HG02763 (cell line): ENCODE results near the gene THSD7B.
"Not testable (repeated sequence)": the region's sequence is repeated elsewhere in the genome, so short reads cannot be mapped to it uniquely, and the experiment has no call there.

ENCODE experiments used
- ATAC-seq: cut with Tn5 transposase; IDR thresholded peaks from one replicate; pipeline ENCODE4 v1.9.1; 2021; ENCODE audit warnings: mild to moderate bottlenecking, moderate library complexity; ENCODE audit not compliant: unreplicated experiment

The THSD7B gene

GRCh38 chr2:137672989-137673552, 907.7 kb downstream of the THSD7B start:
- ATAC-seq = no peak

GRCh38 chr2:137674991-137675390, 909.6 kb downstream of the THSD7B start:
- ATAC-seq = no peak

DNA sequence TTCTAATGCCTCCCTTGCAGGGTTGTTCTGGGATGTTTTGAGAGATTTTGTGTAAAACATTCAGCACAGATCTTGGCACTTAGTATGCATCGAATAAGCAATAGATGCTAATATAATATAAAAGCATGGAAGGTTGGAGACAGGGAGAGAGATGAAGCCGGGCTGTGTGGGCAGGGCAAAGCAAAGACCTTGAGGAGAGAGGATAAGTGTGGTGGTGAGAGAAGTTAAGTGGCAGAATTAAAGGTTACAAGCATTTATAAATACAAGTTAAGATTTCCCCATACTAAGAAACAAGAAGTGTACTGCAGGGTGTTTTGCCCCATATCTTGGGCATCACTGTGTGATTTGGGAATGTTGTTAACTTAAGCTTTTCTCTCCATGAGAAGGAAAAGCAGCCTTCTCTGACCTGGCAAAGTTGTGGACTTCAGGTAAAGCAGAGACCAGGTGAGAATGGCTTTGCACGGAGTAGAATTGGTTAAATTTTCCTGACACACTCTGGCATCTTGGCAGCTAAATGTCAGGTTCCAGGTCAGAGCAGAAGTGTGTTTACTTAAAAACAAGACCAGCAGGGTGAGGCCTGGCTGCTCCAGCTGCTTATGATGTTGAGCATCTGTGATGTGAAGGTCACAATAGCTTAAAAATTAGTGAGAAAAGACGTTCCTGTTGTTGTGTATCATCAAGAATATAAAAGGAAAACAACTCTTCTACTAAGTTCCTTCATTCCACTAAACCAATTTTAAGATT, 910.4 kb downstream of the THSD7B start:
- ATAC-seq = no peak

DNA sequence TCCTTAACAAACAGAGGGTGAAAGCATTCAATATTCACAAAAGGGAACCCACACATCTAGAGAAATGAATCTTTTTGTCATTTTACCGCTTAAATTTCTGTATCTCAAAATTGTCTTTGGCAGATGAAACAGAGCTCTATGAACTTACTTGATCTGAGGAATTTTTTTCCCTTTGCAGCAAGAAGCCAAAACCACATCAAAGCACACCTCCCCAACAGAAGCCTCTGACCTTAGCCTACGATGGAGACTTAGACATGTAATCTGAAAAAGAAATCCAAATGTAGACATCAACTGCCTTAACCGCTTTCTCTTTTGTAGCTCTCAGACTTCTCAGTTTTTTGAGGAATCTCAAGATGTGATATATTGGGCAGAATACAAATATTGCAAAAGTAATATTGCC, 911.0 kb downstream of the THSD7B start:
- no peak for ATAC-seq

GRCh38 chr2:137677466-137677865, 912.1 kb downstream of the THSD7B start:
- no peak for ATAC-seq

GRCh38 chr2:137689549-137689948, 924.2 kb downstream of the THSD7B start:
- no peak for ATAC-seq

DNA sequence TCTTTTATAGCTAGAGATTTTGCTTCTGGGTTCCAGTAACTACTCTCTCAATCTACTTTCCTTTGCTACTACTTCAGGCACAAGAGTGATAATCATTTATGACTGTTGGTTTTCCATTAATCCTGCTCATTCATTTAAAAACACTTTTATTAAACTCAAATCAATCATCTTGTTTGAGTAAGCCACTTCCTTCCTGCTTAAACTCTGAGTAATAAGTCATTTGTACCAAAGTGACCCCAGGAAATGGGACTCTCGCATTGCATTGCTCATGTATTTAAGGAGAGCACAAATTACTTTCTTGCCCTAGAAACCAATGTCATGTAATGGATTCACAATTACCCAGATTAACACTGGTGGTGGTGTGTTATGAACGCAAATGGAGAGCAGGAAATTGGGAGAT, 928.2 kb downstream of the THSD7B start:
- ATAC-seq = no peak

- no peak for ATAC-seq
These were observed 931.6 kb downstream of the THSD7B start for GRCh38 chr2:137696916-137697315.

- not testable (repeated sequence) for ATAC-seq
These were observed 934.9 kb downstream of the THSD7B start for GRCh38 chr2:137700250-137700649.

DNA sequence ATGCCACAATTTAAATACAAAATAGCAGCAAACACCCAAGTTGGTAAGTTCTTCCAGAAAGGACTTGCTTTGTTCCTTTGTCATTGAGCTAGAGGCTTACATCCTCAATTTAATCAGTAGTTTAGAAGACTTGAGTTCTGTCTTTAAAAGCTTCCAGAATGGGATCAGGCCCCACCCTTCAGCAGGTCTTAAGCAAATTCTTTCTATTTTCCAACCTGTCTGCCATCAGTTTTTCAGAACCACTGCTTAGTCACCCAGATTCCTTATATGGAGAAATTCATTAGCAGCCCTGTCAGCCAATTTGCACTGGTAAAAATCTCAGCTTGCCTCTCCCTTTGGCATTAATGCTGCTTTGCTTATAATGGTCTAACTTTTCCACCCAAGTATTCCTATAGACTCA, 935.3 kb downstream of the THSD7B start:
- no peak for ATAC-seq

DNA sequence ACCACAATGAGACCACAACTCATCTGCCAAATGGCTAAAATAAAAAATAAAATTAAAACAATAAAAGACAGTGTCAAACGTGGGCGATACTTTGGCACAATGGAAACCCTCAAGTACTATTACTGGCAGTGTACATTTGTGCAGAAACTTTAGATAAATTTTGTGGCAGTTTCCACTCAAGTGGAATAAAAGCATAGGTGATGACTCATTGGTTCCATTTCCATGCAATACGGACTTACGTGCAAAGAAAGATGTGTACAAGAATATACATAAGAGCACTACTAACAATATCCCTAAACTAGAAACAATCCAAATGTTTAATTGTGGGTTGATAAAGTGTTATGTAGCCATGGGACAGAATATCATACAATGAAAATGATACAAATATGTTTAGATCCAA, 940.0 kb downstream of the THSD7B start:
- no peak for ATAC-seq

- no peak for ATAC-seq
These were observed 941.7 kb downstream of the THSD7B start for GRCh38 chr2:137706786-137707613.

- ATAC-seq = no peak
These were observed 943.0 kb downstream of the THSD7B start for GRCh38 chr2:137708311-137708710.

GRCh38 chr2:137715731-137716191, 950.4 kb downstream of the THSD7B start:
- ATAC-seq = no peak

DNA sequence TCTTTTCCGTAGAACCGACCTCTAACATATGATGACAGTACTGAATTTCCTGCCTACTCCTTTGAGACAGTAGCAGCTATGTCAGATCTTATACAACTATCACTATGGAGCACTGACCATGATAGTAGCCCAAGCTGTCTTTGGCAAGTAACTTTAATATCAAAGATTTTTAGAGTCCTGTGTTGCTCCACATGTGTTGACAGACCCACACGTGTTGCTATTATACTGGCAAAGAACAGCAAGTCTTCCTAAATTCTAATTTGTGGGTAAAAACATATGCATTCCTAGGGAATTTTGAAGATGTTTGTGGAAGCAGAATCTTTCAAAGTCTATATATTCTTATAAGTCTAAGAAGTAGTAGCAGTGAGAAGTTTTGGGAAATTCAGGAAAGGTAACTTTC, 953.4 kb downstream of the THSD7B start:
- no peak for ATAC-seq

DNA sequence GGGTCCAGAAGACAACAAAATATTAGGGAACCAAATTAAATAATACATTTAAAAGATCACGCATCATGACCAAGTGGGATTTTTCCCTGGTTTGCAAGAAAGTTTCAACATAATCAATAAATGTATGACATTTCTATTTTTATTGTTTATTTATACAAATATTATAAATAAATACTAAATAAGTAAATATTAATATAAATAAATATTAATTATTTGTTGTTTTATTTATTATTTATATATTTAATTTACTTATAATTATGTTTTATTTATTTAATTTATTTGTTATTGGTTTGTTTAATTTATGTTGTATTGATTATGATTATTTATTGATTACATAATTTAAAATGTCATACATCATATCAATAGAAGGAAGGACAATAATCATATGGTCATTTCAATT, 956.4 kb downstream of the THSD7B start:
- no peak for ATAC-seq

GRCh38 chr2:137724912-137725311, 959.6 kb downstream of the THSD7B start:
- no peak for ATAC-seq
